Measurements from ENCODE around the gene THAP4. TPM values are rescaled to one million over a fixed set of nuclear protein-coding genes. Genes with fewer than 3 reads are reported as not detected.

The THAP4 gene
- total and polyA plus RNA-seq, 2 of the 4 experiments (the other 2 are of a cell fraction), result 33.9 to 55.1 TPM

DNA sequence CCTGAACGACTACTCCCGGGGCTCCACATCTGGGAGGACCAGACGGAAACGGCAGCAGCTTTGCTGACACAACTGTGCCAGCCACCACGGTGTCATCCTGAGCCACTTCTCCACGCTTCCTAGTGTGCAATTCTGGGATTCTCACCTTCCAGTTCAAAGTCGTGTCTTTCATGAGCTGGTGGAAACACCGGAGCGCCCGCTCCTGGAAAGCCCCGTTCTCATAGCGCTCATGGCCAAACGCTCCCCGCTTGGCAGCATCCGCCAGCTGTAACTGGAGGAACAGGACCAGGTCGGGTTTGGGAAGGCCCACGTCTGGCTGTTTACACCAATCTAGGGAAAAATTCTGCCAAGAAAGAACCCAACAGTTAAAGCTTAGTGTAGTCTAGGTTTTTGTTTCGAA, 41.3 kb upstream of the THAP4 start:
- POLR2A ChIA-PET (ENCODE audit: unreplicated experiment), result no interaction called here
- peaks cover 9 to 43% of the 10 kb centered on the region in 2 experiments for H3K79me1 ChIP-seq (ENCODE audit: low read depth in 1 of 2, low read length in 2 of 2)
- dilution Hi-C loops (cut with HindIII; ENCODE audit: low sequenced_read_pairs, unreplicated experiment), result no loop called here

More for the DNA sequence above, 41.3 kb upstream of the THAP4 start:
- no peak overlapping the region for H3K4me2 ChIP-seq (ENCODE audit: low read depth, low read length)
- 88% methylated on average over 9 of the region's 18 CpGs; no CpG with 5 or more reads in 1 of the 2 experiments for WGBS, 2 experiments (ENCODE audit: extremely low coverage in 2 of 2, insufficient read length in 1 of 2)
- no peak overlapping the region for H2AK5ac ChIP-seq (ENCODE audit: low read depth, low read length)
- no peak overlapping the region for H2BK5ac ChIP-seq (ENCODE audit: low read depth, low read length, poor library complexity, severe bottlenecking)
- DNase-seq (no peak), ATAC-seq (ENCODE audit: low read depth) (no peak)
- H3K14ac ChIP-seq (replicated peaks; ENCODE audit: low read depth, low read length), result no peak overlapping the region
- H3K27me3 ChIP-seq (ENCODE audit: control insufficient read depth, insufficient read depth, low read length), result no peaks in the 10 kb centered on the region
- H3K23ac ChIP-seq (ENCODE audit: low read depth, low read length), result no peak overlapping the region
- no peak overlapping the region for H2BK120ac ChIP-seq (ENCODE audit: low read depth, low read length)
- no TSS peak for BruUV-seq (replicated peaks)
- no peak overlapping the region for H2BK20ac ChIP-seq (ENCODE audit: low read depth, low read length)
- peaks cover 45% of the 10 kb centered on the region for H3K36me3 ChIP-seq (ENCODE audit: control insufficient read depth, insufficient read depth, low read length)
- TF ChIP-seq MXI1 (IDR thresholded peaks at IDR 0.05; ENCODE audit: borderline replicate concordance, low read depth, low read length), result no peak
- TF ChIP-seq MAFK (IDR thresholded peaks at IDR 0.05; ENCODE audit: low read depth, low read length), result no peak
- H3K18ac ChIP-seq (ENCODE audit: low read depth, low read length), result no peak overlapping the region
- peaks cover 18% of the 10 kb centered on the region; the same call in 1 of the 2 replicates for H4K20me1 ChIP-seq (ENCODE audit: insufficient read depth, low read length)
- H3K4me1 ChIP-seq (ENCODE audit: control insufficient read depth, insufficient read depth, low read length), result peaks cover 11% of the 10 kb centered on the region
- CTCF ChIA-PET, result interaction anchor here (2.1 kb wide), 1 partner anchor 13 kb away, joined by 7 read pairs; no protein-coding TSS in a partner anchor
- H2AK9ac ChIP-seq (replicated peaks; ENCODE audit: low read depth, low read length, poor library complexity), result no peak overlapping the region
- no peak overlapping the region for H3K4ac ChIP-seq (ENCODE audit: low read depth, low read length)
- H3K9me1 ChIP-seq (ENCODE audit: insufficient read depth, low read length), result 0 out of 2 replicates have a peak, but pooled peaks cover 3% of the 10 kb centered on the region
- no peaks in the 10 kb centered on the region for H3K9me3 ChIP-seq (ENCODE audit: control insufficient read depth, insufficient read depth, low read length)
- no peak overlapping the region for H4K5ac ChIP-seq (ENCODE audit: low read depth, low read length)
- H4K91ac ChIP-seq (ENCODE audit: insufficient read depth, low read depth, low read length), result no peak overlapping the region
- H3K56ac ChIP-seq (ENCODE audit: extremely low read depth, insufficient read depth, low read length), result no peak overlapping the region
- H3K9ac ChIP-seq (ENCODE audit: low read depth, low read length), result no peak overlapping the region
- in situ Hi-C loops (cut with MboI; ENCODE audit: low sequenced_read_pairs) (no loop called here), intact Hi-C loops (cut with micrococcal nuclease) (no loop called here)
- H3K4me3 ChIP-seq (ENCODE audit: insufficient read depth, low read depth, low read length), result no peak overlapping the region
- no peak overlapping the region for H2BK15ac ChIP-seq (ENCODE audit: low read depth, low read length)
- no peak overlapping the region for H4K8ac ChIP-seq (ENCODE audit: low read depth in 2 of 2, low read length in 2 of 2)
- no peak overlapping the region for H2AFZ ChIP-seq (replicated peaks; ENCODE audit: low read length, poor library complexity)
- H3K27ac ChIP-seq (ENCODE audit: insufficient read depth, low read length), result no peak overlapping the region
